H1 (cell line): Measurements from ENCODE around the gene GUCY2C. TPM values are rescaled to one million over a fixed set of nuclear protein-coding genes. Genes with fewer than 3 reads are reported as not detected.

Experiments
- CTCF ChIA-PET: fragments of 300-600 bp; sonication (Branson Sonifier 250); formaldehyde crosslinking; loops from one replicate; lab custom pipeline; 2021; ENCODE audit not compliant: partially characterized antibody; lab: Charles Lee
- POLR2A ChIA-PET: fragments of 300-600 bp; sonication (Branson Sonifier 250); formaldehyde crosslinking; loops from one replicate; lab custom pipeline; 2021; ENCODE audit warnings: inconsistent platforms; ENCODE audit not compliant: partially characterized antibody; lab: Charles Lee
- DNase-seq, 2 experiments: peaks; one replicate each; pipeline versions ENCODE4 v3.0.0 to v3.0.0-alpha.2; 2010 to 2022; ENCODE audit warnings: low spot score in 2 of 2, low read depth in 1 of 2, mixed read lengths in 1 of 2
- FAIRE-seq: peaks from 2 replicates; lab custom pipeline; 2011; peaks lifted over from hg19 to GRCh38; lab: Jason Lieb, UNC
- H2AFZ ChIP-seq: 2 replicates; pipeline ENCODE4 v1.8.1; 2012; ENCODE audit warnings: low read length, inconsistent platforms
- H2AK5ac ChIP-seq: 2 replicates; pipeline ENCODE4 v1.6.1; 2013; ENCODE audit warnings: low read depth, low read length
- H2BK120ac ChIP-seq: replicated peaks from 2 replicates; pipeline ENCODE3; 2013; ENCODE audit warnings: low read depth, low read length, inconsistent platforms
- H2BK12ac ChIP-seq: 2 replicates; pipeline ENCODE4 v1.6.1; 2013; ENCODE audit warnings: low read depth, low read length
- H2BK15ac ChIP-seq: 2 replicates; pipeline ENCODE4 v1.6.1; 2013; ENCODE audit warnings: low read length
- H2BK20ac ChIP-seq: 2 replicates; pipeline ENCODE4 v1.6.1; 2013; ENCODE audit warnings: low read length
- H2BK5ac ChIP-seq: 2 replicates; pipeline ENCODE4 v1.6.1; 2013; ENCODE audit warnings: low read depth, low read length
- H3K14ac ChIP-seq: 2 replicates; pipeline ENCODE4 v1.6.1; 2013; ENCODE audit warnings: inconsistent platforms; ENCODE audit not compliant: insufficient read length
- H3K18ac ChIP-seq: 2 replicates; pipeline ENCODE4 v1.6.1; 2013; ENCODE audit warnings: low read length; ENCODE audit errors: extremely low read depth
- H3K23ac ChIP-seq: 2 replicates; pipeline ENCODE4 v1.6.1; 2013; ENCODE audit warnings: inconsistent platforms; ENCODE audit not compliant: insufficient read length
- H3K23me2 ChIP-seq: 2 replicates; pipeline ENCODE4 v1.6.1; 2013; ENCODE audit warnings: low read depth, low read length
- H3K27ac ChIP-seq: 2 replicates; pipeline ENCODE4 v1.6.1; 2011; ENCODE audit warnings: low read depth, low read length, inconsistent platforms
- H3K27me3 ChIP-seq, 4 experiments: replicated peaks in 1 of 4; 1 replicate in 1 of 4; 2 replicates in 3 of 4; pipeline versions ENCODE4 v1.6.1 to v1.8.1; 2011 to 2013; ENCODE audit warnings: low read length in 3 of 4, mild to moderate bottlenecking in 3 of 4, inconsistent platforms in 2 of 4, mixed read lengths in 2 of 4, moderate library complexity in 1 of 4; ENCODE audit not compliant: control insufficient read depth in 3 of 4, insufficient read depth in 3 of 4; ENCODE audit errors: extremely low read depth in 1 of 4
- H3K36me3 ChIP-seq, 4 experiments: 2 replicates each; pipeline versions ENCODE4 v1.6.1 to v1.8.1; 2011 to 2013; ENCODE audit warnings: mild to moderate bottlenecking in 4 of 4, low read length in 3 of 4, moderate library complexity in 2 of 4, control low read depth in 1 of 4, inconsistent platforms in 1 of 4; ENCODE audit not compliant: insufficient read depth in 4 of 4, control insufficient read depth in 2 of 4
- H3K4ac ChIP-seq: replicated peaks from 2 replicates; pipeline ENCODE3; 2013; ENCODE audit warnings: low read length, low read depth, mixed read lengths, inconsistent platforms; ENCODE audit not compliant: insufficient read length
- H3K4me1 ChIP-seq, 4 experiments: replicated peaks in 1 of 4; 1 replicate in 1 of 4; 2 replicates in 3 of 4; pipeline versions ENCODE4 v1.6.1 to v1.8.1; 2011 to 2013; ENCODE audit warnings: low read length in 3 of 4, inconsistent platforms in 2 of 4, mixed read lengths in 1 of 4; ENCODE audit not compliant: insufficient read depth in 4 of 4, control insufficient read depth in 3 of 4
- H3K4me2 ChIP-seq, 2 experiments: 2 replicates each; pipeline versions ENCODE4 v1.6.1 to v1.8.1; 2011 to 2013; ENCODE audit warnings: low read depth in 2 of 2, low read length in 2 of 2, control low read depth in 1 of 2, inconsistent platforms in 1 of 2, mild to moderate bottlenecking in 1 of 2; ENCODE audit not compliant: insufficient read depth in 1 of 2
- H3K4me3 ChIP-seq, 4 experiments: fragments of 200-600, 300-600 bp in 1 of 4; sonication (generic), shearing (Covaris generic), sonication (Bioruptor Twin) in 1 of 4; 2 replicates each; pipeline versions ENCODE4 v1.5.1 to v1.8.1; 2011 to 2016; ENCODE audit warnings: low read length in 4 of 4, low read depth in 3 of 4, control low read depth in 2 of 4, inconsistent platforms in 2 of 4, mild to moderate bottlenecking in 2 of 4, mixed read lengths in 1 of 4, moderate library complexity in 1 of 4; ENCODE audit not compliant: insufficient read depth in 2 of 4; ENCODE audit errors: extremely low read depth in 1 of 4
- H3K56ac ChIP-seq: replicated peaks from 2 replicates; pipeline ENCODE3; 2013; ENCODE audit warnings: low read depth, mild to moderate bottlenecking, mixed read lengths, low read length, inconsistent platforms; ENCODE audit not compliant: insufficient read length
- H3K79me1 ChIP-seq: 2 replicates; pipeline ENCODE4 v1.6.1; 2013; ENCODE audit warnings: low read depth, low read length, control low read depth
- H3K79me2 ChIP-seq, 2 experiments: 2 replicates each; pipeline versions ENCODE4 v1.6.1 to v1.8.1; 2012 to 2013; ENCODE audit warnings: low read length in 2 of 2, mild to moderate bottlenecking in 2 of 2, inconsistent platforms in 1 of 2; ENCODE audit not compliant: insufficient read depth in 2 of 2, control insufficient read depth in 1 of 2
- H3K9ac ChIP-seq, 4 experiments: replicated peaks in 1 of 4; 1 replicate in 1 of 4; 2 replicates in 3 of 4; pipeline versions ENCODE4 v1.6.1 to v1.8.1; 2011 to 2013; ENCODE audit warnings: low read depth in 3 of 4, low read length in 3 of 4, control low read depth in 2 of 4, mild to moderate bottlenecking in 2 of 4, moderate library complexity in 2 of 4, inconsistent platforms in 1 of 4; ENCODE audit errors: extremely low read depth in 1 of 4
- H3K9me3 ChIP-seq, 2 experiments: 2 replicates each; pipeline versions ENCODE4 v1.6.1 to v1.8.1; 2012 to 2013; ENCODE audit warnings: mild to moderate bottlenecking in 2 of 2, moderate library complexity in 2 of 2, control low read depth in 1 of 2, inconsistent platforms in 1 of 2, low read depth in 1 of 2, low read length in 1 of 2, mixed read lengths in 1 of 2; ENCODE audit not compliant: insufficient read depth in 2 of 2
- H4K20me1 ChIP-seq, 2 experiments: replicated peaks in 1 of 2; 2 replicates each; pipeline versions ENCODE3 to v1.8.1; 2011 to 2013; ENCODE audit warnings: inconsistent platforms in 2 of 2, low read length in 2 of 2, mild to moderate bottlenecking in 1 of 2; ENCODE audit not compliant: insufficient read depth in 2 of 2, control insufficient read depth in 1 of 2
- H4K5ac ChIP-seq: 2 replicates; pipeline ENCODE4 v1.6.1; 2013; ENCODE audit warnings: low read length, low read depth, mixed read lengths, inconsistent platforms; ENCODE audit not compliant: insufficient read length
- H4K8ac ChIP-seq: 2 replicates; pipeline ENCODE4 v1.8.0; 2013; ENCODE audit warnings: mild to moderate bottlenecking, moderate library complexity, low read length, inconsistent platforms; ENCODE audit not compliant: insufficient read depth; ENCODE audit errors: extremely low read depth
- H4K91ac ChIP-seq: replicated peaks from 2 replicates; pipeline ENCODE3; 2013; ENCODE audit warnings: low read length, mixed read lengths, inconsistent platforms; ENCODE audit not compliant: insufficient read length
- CBX8 ChIP-seq: fragments of 300-800, 300-1000 bp; sonication (generic); IDR thresholded peaks from 2 replicates; pipeline ENCODE4 v1.7.1; 2016; ENCODE audit warnings: low read depth, low read length, borderline replicate concordance
- CTBP2 ChIP-seq: IDR thresholded peaks from 2 replicates; pipeline ENCODE4 v1.7.0; 2011; ENCODE audit warnings: borderline replicate concordance, mild to moderate bottlenecking, moderate library complexity, mixed read lengths, low read length; ENCODE audit not compliant: insufficient read depth, insufficient read length
- HDAC2 ChIP-seq, 2 experiments: fragments of 300-600 bp in 1 of 2; sonication (generic) in 1 of 2; IDR thresholded peaks; 2 replicates each; pipeline ENCODE4 v1.6.1; 2011 to 2012; ENCODE audit warnings: low read depth in 2 of 2, low read length in 2 of 2, mild to moderate bottlenecking in 2 of 2, moderate library complexity in 2 of 2, borderline replicate concordance in 1 of 2, inconsistent platforms in 1 of 2
- JUND ChIP-seq: IDR thresholded peaks from 2 replicates; pipeline ENCODE4 v1.6.1; 2011; ENCODE audit warnings: mild to moderate bottlenecking, improper control_type of control experiment, low read length
- RNF2 ChIP-seq: fragments of 200-900, 300-1000 bp; sonication (generic); IDR thresholded peaks from 2 replicates; pipeline ENCODE4 v1.7.1; 2016; ENCODE audit warnings: borderline replicate concordance, low read depth, mild to moderate bottlenecking, antibody characterized with exemption, low read length; ENCODE audit not compliant: poor library complexity, severe bottlenecking; ENCODE audit errors: missing control alignments
- SP1 ChIP-seq: IDR thresholded peaks from 2 replicates; pipeline ENCODE4 v1.6.1; 2011; ENCODE audit warnings: low read depth, low read length
- SP2 ChIP-seq: IDR thresholded peaks from 2 replicates; pipeline ENCODE4 v1.6.1; 2012; ENCODE audit warnings: mild to moderate bottlenecking, low read length, inconsistent platforms
- WGBS, 2 experiments: shearing (Covaris generic) in 1 of 2; methylation state at CpG; one replicate each; pipeline versions ENCODE4 v1.1.6 to v1.1.7; 2013 to 2015; ENCODE audit warnings: low lambda C conversion rate in 2 of 2, mixed read lengths in 2 of 2, inconsistent platforms in 1 of 2, low coverage in 1 of 2, missing lambda C conversion rate in 1 of 2; ENCODE audit not compliant: insufficient replicate concordance in 2 of 2, insufficient coverage in 1 of 2, insufficient read length in 1 of 2; ENCODE audit errors: extremely low coverage in 1 of 2, missing lambda C conversion rate in 1 of 2; 5-methylcytosine and 5-hydroxymethylcytosine counted together
- polyA plus RNA-seq, 7 experiments: library from polyadenylated mRNA; depleted of rRNA in 3 of 7; stranded (reverse) in 5 of 7; unstranded in 2 of 7; fragments of >200 nt in 5 of 7; fragments of 200-250 nt in 2 of 7; gene quantifications; 1 replicate in 5 of 7; 2 replicates in 1 of 7; 4 replicates in 1 of 7; pipeline versions ENCODE4 v1.2.1 to v1.2.3, GENCODE V29; 2011 to 2013; ENCODE audit warnings: missing spikeins in 2 of 7, mixed read lengths in 2 of 7
- total RNA-seq: library from RNA; stranded (reverse); fragmentation: NEBNext Ultra II Directional; extraction: Animal tissue kit (Norgen Biotek cat#: 25700); gene quantifications from 2 replicates; pipeline ENCODE4 v1.2.1, GENCODE V29; 2021

Gene GUCY2C
- total and polyA plus RNA-seq, 2 of the 8 experiments (the other 6 are each of a cell fraction or from before 2014, with no cell fraction given), result 1.9 to 3.2 TPM

- Histone ChIP-seq H3K36me3 (no peaks in the 10 kb centered on the region), H3K9me3 (no peaks in the 10 kb centered on the region), H2BK15ac (no peak overlapping the region), H4K8ac (no peak overlapping the region), H3K14ac (no peak overlapping the region), H4K5ac (no peak overlapping the region), H3K27ac (no peak overlapping the region), H3K4me3 (no peak overlapping the region), H3K79me2 (no peaks in the 10 kb centered on the region), H3K27me3 (no peaks in the 10 kb centered on the region), H2BK120ac (no peak overlapping the region), H2BK20ac (no peak overlapping the region), H3K79me1 (no peaks in the 10 kb centered on the region), H3K4ac (no peak overlapping the region), H2BK12ac (no peak overlapping the region), H2BK5ac (no peak overlapping the region), H4K20me1 (no peaks in the 10 kb centered on the region), H3K9ac (no peak overlapping the region), H3K23me2 (no peaks in the 10 kb centered on the region), H2AK5ac (no peak overlapping the region), H3K4me1 (no peaks in the 10 kb centered on the region; a peak in 1 of 7 replicates), H3K4me2 (no peak overlapping the region), H2AFZ (no peak overlapping the region; the same call in 1 of the 2 replicates), H4K91ac (no peak overlapping the region), H3K56ac (no peak overlapping the region), H3K18ac (no peak overlapping the region), H3K23ac (no peak overlapping the region)
- ChIA-PET CTCF (interaction anchor here (1.9 kb wide), 1 partner anchor 16 kb away, joined by 7 read pairs; no protein-coding TSS in a partner anchor), POLR2A (interaction anchor here (0.7 kb wide), 1 partner anchor 74 kb away, joined by 3 read pairs; no protein-coding TSS in a partner anchor)
- WGBS, 2 experiments, result 93% methylated on average over 3 of the region's 3 CpGs; no CpG with 5 or more reads in 1 of the 2 experiments
- DNase-seq (no peak), FAIRE-seq (no peak)
- TF ChIP-seq RNF2, result no peak
- TF ChIP-seq HDAC2 (IDR thresholded peaks at IDR 0.05; ENCODE audit: borderline replicate concordance in 1 of 2, low read depth in 2 of 2, low read length in 2 of 2), result no peak
- no peak for TF ChIP-seq JUND
- no peak for TF ChIP-seq CTBP2
- TF ChIP-seq CBX8, result no peak
- no peak for TF ChIP-seq SP2
- TF ChIP-seq SP1, result no peak
Observed at GRCh38 chr12:14588571-14588970, 107.8 kb downstream of the GUCY2C start.
